ENCODE measurements around the gene DPM3.
"Not testable (repeated sequence)": the region's sequence is repeated elsewhere in the genome, so short reads cannot be mapped to it uniquely, and the experiment has no call there.

Gene DPM3

DNA sequence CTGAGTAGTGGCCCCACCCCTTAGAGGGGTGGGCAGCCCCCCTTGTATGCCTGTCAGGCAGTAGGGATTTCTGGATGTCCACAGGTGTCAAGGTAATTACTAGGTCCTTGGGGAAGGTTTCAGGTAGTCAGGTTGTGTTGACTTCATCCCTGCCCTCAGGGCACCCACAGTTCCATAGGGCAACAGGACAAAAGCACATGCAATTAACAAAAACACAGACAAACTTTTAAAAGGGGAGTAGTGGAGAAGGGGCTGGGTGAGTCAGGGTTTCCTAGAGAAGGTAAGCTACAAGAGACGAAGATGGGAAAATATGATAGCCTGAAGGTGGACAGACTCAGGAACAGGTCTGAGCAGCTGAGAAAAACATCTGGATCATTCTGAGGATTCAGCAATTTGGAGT, 18.7 kb upstream of the DPM3 start:
- no peak for DNase-seq (ENCODE audit: low read depth)

DNA sequence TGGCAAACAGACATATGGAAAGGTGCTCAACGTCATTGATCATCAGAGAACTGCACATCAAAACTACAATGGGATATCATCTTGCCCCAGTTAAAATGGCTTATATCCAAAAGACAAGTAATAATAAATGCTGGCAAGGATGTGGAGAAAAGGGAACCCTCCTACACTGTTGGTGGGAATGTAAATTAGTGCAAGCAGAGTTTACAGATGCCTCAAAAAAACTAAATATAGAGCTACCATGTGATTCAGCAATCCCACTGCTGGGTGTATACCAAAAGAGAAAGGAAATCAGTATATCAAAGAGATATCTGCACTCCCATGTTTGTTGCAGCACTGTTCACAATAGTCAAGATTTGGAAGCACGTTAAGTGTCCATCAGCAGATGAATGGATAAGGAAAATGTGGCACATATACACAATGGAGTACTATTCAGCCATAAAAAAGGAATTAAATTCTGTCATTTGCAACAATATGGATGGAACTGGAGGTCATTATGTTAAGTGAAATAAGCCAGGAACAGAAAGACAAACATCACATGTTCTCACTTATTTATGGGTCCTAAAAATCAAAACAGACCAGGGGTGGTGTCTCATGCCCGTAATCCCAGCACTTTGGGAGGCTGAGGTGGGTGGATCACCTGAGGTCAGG, 15.8 kb upstream of the DPM3 start:
- DNase-seq (ENCODE audit: low read depth), result not testable (repeated sequence)

DNA sequence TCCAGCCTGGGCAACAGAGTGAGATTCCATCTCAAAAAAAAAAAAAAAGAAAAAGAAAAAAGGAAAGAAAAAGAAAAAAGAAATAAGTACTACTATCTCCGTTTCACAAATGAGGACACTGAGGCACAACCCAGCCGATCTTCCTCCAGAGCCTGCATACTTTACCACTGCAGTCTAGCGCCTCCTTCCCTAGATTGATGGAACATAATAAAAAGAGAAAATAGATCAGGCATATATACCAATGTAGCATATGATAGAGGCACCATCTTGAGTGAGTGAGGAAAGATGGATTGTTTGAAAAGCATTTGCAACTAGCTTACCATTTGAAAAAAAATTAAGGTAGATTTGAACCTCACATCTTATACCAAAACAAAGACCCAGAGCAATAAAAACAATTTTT, 5.2 kb upstream of the DPM3 start:
- DNase-seq (ENCODE audit: low read depth), result no peak

DNA sequence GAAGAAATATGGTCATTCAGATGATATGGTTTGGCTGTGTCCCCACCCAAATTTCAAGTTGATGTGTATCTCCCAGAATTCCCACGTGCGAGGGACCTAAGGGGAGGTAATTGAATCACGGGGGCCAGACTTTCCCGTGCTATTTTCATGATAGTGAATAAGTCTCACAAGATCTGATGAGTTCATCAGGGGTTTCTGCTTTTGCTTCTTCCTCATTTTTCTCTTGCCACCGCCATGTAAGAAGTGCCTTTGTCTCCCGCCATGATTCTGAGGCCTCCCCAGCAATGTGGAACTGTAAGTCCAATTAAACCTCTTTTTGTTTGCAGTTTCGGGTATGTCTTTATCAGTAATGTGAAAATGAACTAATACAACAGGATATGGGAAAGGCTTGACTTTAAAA, 1.4 kb upstream of the DPM3 start:
- no peak for DNase-seq (ENCODE audit: low read depth)

DNA sequence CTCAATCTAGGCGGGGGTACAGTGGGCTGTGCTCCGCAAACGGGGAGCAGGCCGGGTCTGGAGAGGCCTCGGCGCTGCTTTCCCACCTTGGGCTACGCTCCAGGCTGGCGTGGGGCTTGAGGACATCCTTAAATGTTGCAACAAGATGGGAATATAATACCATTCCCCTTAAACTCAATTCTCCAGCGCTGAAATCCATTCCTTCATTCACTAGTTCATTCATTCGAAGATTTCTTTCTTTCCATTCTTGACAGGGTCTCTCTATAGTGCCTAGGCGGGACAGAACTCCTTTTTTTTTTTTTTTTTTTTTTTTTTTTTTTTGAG, 261 bp upstream of the DPM3 start:
- DNase-seq (ENCODE audit: low read depth), result no peak

DNA sequence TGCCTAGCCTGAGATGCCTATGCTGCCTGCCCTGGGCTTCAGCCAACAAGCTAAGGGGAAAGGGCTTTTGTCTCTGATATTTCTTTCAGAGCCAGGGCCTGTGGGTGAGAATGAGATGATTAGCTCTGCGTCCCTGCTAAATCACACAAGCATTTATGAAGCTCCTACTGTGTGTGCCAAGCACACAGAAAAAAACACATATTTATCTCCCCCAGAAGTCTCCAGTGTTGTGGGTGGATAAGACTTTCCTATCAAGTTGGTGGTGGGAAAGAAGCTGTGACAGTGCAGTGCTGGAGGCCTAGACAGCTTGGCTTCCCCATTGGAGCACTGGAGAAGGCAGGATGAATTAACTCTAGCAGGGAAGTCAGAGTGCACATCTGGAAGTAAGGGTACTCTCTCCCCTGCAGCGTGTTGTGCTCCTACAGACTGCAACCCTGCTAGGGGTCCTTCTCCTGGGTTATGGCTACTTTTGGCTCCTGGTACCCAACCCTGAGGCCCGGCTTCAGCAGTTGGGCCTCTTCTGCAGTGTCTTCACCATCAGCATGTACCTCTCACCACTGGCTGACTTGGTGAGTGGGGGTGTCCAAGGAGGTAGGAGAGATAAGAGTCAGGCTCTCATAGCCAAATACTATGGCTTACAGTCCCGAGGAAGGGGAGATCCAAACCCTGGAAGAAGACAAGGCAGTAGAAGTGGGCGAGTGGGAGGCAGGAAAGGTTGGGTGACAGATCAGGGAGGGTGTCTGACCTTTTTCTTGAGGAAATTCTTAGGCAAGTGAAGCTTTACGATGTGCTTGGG, 3.0 kb downstream of the DPM3 start:
- no peak for DNase-seq (ENCODE audit: low read depth)

DNA sequence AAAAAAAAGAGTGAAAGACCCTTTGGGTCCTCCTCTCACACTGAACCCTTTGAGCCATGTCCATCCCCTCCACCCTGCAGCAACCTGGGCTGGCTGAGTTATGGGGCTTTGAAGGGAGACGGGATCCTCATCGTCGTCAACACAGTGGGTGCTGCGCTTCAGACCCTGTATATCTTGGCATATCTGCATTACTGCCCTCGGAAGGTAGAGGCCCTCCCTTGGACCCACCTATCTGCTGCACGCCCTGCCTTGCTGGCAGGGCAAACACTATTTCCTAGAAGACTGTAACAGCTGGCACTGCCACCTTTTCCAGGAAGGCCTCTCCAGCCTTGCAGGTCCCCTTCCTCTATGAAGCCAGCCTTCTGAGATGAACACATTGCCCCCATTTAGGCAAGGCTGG, 3.6 kb downstream of the DPM3 start:
- DNase-seq (ENCODE audit: low read depth), result no peak

DNA sequence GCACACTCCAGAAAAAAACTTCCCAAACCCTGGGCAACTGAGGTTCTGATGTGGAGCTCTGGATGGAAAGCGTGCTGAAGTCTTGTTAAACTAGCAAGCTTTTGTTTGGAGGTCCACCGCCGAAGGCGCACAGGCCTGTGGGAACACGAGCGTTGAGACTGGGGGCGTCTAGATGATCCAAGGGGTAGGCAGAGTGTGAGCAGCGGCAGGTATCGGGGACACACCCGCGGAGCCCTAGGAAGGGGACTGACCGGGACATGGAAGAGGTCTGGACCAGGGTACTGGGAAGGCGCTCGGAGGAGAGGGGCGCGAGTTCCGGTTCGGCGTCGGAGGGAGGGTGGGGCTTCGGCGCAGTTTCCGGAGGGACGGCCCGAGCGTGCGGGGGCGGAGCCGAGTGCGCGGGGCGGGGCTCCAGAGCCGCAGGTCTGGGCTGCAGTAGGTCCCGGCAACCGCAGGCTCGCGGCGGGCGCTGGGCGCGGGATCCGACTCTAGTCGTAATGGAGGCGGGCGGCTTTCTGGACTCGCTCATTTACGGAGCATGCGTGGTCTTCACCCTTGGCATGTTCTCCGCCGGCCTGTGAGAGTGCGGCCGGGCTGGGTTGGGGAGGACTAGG, 4.8 kb downstream of the DPM3 start, which contains the start of gene SLC50A1:
Gene SLC50A1, plus strand, starts transcription at position 438 of the 614 bp plus-strand sequence. Its CDS starts 60 bp downstream, at position 498.
- DNase-seq (ENCODE audit: low read depth), result peak; percentile 87

DNA sequence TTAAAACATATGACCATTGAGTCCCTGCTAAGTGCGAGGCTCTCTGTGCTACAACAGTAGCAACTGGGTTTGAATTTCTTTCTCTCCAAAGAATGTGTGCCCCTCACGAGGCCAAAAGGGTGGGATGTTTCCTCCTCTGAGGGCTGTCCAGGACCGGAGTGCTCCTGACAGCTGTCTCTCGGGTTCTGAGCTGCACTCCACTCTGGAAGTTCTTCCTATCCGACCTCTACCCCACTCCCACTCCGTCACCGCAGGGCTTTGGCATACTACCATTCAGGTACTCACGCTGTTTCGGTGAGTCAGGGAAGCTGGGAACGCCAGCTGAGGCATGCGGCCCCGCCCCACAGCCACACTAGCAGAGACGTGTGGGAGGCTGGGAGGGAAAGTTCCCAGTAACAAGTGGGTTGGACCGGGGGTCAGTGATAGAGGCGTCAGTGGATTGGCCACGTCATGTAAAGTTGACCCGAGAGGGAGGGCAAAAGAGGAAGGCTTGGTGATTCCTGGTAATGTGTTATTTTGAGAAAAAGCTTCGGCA, 5.4 kb downstream of the DPM3 start:
- DNase-seq (ENCODE audit: low read depth), result peak; percentile 64

DNA sequence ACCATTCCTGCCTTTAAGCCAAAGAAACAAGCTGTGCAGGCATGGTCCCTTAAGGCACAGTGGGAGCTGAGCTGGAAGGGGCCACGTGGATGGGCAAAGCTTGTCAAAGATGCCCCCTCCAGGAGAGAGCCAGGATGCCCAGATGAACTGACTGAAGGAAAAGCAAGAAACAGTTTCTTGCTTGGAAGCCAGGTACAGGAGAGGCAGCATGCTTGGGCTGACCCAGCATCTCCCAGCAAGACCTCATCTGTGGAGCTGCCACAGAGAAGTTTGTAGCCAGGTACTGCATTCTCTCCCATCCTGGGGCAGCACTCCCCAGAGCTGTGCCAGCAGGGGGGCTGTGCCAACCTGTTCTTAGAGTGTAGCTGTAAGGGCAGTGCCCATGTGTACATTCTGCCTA, 6.0 kb downstream of the DPM3 start:
- no peak for DNase-seq (ENCODE audit: low read depth)

DNA sequence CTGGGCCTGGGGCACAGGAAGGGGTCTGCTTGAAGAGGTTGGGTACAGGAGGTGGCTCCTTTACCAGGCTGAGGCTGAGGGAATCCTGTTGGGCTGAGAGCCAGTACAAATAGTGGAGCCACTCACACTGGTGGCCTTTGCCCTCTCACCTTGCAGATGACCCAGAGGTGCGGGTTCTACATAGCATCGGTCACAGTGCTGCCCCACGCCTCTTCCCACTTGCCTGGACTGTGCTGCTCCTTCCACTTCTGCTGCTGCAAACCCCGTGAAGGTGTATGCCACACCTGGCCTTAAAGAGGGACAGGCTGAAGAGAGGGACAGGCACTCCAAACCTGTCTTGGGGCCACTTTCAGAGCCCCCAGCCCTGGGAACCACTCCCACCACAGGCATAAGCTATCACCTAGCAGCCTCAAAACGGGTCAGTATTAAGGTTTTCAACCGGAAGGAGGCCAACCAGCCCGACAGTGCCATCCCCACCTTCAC, 6.5 kb downstream of the DPM3 start:
- no peak for DNase-seq (ENCODE audit: low read depth)

DNA sequence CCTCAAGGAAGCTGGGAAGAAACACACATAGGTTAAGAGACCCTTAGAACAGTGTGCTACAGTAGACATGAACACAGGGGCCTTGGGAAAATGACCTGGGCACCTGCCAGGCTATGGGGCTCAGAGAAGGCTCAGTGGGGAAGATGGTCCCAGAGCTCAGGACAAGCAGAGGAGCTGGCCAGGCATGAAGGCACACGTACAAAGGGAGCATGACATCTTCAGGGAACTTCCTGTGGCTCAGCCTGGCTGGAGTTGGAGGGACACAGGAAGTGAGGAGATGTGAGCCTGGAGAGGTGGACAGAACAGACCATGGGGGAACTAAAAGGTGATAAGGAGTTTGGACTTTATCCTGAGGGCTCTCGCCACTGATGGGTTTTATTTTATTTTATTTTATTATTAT, 8.5 kb downstream of the DPM3 start:
- DNase-seq (ENCODE audit: low read depth), result no peak

DNA sequence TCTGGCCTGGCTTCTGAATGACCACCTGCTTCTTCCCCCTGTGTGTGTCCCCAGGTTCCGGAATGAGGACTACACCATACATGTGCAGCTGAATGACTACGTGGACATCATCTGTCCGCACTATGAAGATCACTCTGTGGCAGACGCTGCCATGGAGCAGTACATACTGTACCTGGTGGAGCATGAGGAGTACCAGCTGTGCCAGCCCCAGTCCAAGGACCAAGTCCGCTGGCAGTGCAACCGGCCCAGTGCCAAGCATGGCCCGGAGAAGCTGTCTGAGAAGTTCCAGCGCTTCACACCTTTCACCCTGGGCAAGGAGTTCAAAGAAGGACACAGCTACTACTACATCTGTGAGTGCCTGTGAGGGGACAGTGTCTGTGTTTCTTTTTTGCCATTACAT, 9.0 kb downstream of the DPM3 start:
- no peak for DNase-seq (ENCODE audit: low read depth)

DNA sequence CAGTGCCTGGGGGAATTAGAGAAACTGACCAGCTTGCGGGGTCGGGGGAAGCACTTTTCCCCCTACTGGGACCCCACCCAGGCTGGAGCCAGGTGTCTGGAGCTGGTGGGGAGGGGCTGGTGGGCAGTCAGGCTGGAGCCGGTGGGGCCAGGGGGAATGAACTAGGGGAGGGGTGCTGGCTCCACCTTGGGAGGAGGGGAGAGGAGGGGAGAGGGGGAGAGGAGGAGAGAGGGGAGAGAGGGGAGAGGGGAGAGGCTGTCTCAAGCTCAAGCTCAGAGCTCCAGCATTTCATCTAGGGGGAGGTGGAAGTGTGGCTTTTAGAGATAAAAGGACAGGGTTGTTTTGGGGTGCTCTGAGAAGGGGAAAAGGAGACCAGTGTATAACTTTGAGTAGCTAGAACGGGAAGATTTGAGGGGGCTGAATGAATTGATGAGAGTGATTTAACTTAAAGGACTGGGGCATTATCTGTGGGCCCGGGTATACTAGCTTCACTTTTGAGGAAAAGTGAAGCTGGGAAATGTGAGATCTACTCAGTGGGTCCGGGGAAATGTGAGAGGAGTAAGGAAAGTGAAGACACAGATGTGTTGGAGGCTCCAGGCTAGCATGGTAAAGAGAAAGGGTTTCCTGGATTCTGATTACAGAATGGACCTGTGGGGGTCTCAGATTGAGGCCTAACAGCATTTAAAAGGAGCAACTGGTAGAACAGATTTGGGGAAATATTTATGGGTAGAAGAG, 9.9 kb downstream of the DPM3 start:
- DNase-seq (ENCODE audit: low read depth), result no peak

DNA sequence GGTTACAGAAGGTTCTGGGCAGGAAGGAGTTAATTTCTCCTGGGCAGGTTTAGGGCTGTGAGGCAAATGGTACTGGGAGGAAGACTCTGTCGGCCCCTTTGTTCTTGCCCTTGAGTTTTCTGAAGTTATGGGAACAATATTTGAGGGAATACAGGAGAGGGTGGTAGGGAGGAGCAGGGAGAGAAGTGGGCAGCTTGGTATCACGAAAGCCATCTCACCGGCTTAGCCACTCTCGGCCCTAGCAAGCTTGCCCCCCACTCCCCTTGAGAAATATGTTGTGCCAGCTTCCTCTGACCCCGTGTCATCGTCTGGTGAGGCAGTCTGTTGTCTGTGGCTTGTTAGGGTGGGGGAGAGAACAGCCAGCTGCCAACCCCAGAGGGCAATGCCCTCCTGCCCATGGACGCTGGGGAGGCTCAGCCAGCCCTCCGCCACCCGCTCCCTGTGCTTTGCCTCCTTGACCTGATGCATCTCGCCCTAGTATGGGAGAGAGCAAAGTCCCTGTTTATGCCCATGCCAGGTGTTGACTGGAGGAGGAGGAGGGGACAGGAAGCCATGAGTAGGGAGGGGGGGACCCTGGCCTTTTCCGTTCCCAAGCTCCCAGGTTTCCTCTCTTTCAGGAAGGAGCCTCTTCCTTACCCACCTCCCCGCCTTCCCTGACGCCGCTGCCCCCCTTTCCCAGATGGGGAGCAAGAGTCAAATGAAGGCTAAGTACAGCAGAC, 11.4 kb downstream of the DPM3 start:
- DNase-seq (ENCODE audit: low read depth), result no peak

DNA sequence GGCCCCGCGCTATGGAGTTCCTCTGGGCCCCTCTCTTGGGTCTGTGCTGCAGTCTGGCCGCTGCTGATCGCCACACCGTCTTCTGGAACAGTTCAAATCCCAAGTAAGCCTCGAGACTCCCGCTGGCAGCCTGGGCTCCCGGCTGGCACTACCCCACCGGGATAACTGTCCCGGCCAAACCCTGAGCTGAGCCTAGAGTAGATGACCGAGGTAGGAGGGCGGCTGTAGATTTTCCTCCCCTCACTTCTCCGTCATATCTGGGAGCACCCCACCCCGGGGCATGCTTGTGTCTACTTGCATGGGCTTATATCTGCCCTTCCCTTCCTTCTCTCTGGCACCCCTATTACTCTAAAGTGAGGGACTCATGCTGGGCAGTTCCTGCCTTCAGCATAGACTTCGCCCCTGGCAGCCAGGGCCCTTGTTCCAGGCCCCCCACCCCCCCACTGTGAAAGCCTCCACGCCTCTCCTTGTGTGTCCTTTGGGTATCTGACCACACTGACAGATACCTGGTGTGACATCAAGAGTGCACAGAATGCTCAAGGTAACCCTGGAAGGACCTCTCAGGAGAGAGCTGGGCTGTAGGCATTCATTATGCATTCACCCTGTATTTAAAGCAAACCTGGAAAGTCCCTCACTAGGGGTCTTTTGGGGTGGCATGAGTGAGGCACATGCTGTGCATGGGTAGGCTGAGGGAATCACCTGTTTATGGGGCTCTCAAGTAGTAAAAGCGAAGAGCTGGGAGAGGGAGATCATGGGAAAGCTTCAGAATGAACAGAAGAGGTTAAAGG, 12.2 kb downstream of the DPM3 start:
- no peak for DNase-seq (ENCODE audit: low read depth)

DNA sequence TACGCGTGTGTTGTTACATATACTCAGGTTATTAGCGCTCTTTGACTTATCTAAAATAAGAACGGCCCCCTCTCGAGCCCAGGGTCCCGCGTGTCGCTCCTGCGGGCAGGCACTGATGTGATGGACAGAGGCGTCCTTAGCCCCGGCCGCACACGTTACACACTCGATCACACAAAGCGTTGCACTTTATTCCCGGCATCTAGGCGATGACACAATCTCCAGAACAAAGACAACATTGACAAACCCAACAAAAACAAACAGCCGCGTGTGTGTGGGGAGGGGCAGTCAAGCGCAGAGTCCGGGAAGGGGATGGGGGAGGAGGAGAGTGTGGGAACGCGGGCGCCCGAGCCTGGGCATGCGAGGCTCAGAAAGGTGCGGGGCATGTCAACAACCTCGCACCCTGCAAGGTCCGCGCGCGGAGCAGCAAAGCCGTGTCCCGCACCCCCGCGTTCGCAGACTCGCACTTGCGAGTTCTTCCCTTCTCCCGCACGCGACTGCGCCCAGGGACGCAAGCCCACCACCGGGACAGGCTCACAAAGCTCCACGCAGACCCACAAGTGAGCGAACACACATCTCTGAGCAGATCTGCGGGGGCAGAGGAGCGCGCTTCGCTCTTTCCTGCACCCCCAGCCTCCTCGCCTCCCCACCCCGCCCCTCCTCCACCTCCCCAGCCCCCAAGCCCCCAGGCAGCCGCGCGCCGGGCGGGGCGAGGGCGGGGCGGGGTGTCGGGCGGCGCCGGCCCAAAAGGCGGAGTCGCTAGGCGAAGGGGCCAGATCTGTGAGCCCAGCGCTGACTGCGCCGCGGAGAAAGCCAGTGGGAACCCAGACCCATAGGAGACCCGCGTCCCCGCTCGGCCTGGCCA, 13.0 kb downstream of the DPM3 start, which contains the start of gene EFNA1:
Gene EFNA1, plus strand, starts transcription at position 772 of the 862 bp plus-strand sequence. CDS start 102 bp downstream, outside the sequence.
- peak; percentile 36 for DNase-seq (ENCODE audit: low read depth)

DNA sequence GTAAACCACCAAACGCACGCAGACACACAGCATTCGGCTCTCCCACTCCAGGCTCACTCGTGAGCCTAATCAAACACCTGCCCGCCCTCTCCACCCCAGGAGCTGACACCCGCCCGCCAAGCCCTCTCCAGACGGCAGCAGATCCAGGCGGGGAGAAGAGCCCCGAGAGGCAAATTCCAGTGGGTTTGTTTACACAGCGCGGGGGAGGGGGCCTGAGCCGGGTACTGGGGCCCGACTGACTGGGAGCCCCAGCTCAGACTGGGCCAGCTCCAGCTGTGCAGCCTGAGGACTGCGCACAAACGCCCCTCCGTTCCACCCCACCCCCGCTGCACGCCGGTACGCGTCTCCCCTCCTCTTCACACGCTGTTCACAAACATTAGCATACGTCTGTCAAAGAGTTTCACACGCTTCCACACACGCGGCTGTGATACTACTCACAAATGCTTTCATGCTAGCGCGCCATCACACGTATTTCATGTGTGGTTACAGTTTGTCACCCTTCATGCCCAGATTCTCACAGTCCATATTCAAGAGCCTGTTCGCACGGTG, 13.7 kb downstream of the DPM3 start:
- DNase-seq (ENCODE audit: low read depth), result no peak

DNA sequence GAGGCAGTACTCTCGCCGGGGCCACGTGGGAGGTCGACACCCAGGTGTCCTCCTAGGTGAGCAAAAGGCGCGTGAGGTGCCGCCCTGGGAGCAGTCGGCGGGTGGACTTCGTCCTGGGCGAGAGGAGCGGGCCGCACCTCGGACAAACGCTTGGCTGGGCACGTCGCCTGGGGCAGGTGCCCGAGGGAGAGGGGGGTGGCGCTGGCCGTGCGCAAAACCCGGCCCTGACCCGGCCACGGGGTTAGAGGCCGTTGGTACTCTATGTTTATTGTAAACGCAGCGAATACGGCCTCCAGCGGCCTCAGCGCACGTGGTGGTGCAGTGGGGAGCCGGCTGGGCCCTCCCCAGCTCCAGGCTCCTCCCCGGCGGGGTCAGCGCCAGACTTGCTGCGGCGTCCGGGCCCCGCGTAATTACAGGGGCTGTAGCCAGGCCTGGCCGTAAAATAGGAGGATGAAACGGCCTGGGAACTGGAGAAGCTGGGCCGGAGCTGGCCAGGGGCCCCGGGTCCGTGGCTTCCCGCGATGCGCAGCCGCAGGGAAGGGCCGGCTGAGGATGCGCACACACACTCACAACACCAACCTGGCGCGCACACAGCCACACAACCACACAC, 14.3 kb downstream of the DPM3 start:
- DNase-seq (ENCODE audit: low read depth), result no peak
